Lower lobe of right lung (tissue), 2 donors: ENCODE measurements around the gene MEIOSIN. TPM values are rescaled to one million over a fixed set of nuclear protein-coding genes. Genes with fewer than 3 reads are reported as not detected.
"Not testable (repeated sequence)": the region's sequence is repeated elsewhere in the genome, so short reads cannot be mapped to it uniquely, and the experiment has no call there.

ENCODE experiments used
- ATAC-seq, 2 donors: fragments of 200-7000 bp; cut with Tn5 transposase; one replicate each; pipeline ENCODE4 v1.9.1; 2020 to 2022; ENCODE audit warnings: mild to moderate bottlenecking in 2 of 2, moderate library complexity in 2 of 2
- DNase-seq: peaks from one replicate; pipeline ENCODE4 v3.0.0-alpha.2; 2020
- H3K27ac ChIP-seq: fragments of 200-600 bp; one replicate; pipeline ENCODE4 v1.8.0; 2022
- H3K27me3 ChIP-seq: fragments of 200-600 bp; one replicate; pipeline ENCODE4 v1.8.0; 2022; ENCODE audit warnings: low read depth
- H3K36me3 ChIP-seq: fragments of 200-600 bp; one replicate; pipeline ENCODE4 v1.8.0; 2022; ENCODE audit warnings: mild to moderate bottlenecking
- H3K4me1 ChIP-seq: fragments of 200-600 bp; one replicate; pipeline ENCODE4 v1.8.0; 2022
- H3K4me3 ChIP-seq: fragments of 200-600 bp; one replicate; pipeline ENCODE4 v1.8.0; 2022; ENCODE audit warnings: mild to moderate bottlenecking
- H3K9me3 ChIP-seq: fragments of 200-600 bp; one replicate; pipeline ENCODE4 v1.8.0; 2022
- intact Hi-C: fragments of 100-400 bp; cut with DNase I; formaldehyde crosslinking; loops from one replicate; pipeline ENCODE4 v1.11.0; 2022
- total RNA-seq: library from RNA; stranded (reverse); fragmentation: NEBNext Ultra II Directional; extraction: Animal tissue kit (Norgen Biotek cat#: 25700); gene quantifications from one replicate; pipeline ENCODE4 v1.2.1, GENCODE V29; 2021
- TF ChIP-seq, protein P1 (sequence below): fragments of 200-600 bp; IDR thresholded peaks from one replicate; pipeline ENCODE4 v1.8.0; 2022; ENCODE audit warnings: antibody characterized with exemption, mild to moderate bottlenecking
- donor health status: DM: no; HTN: yes; CAD: no; lungs with severe emphysema.

MEIOSIN gene
- total RNA-seq, 1 donor from 2014 or later, result not detected

GRCh38 chr19:45793876-45794275 lies 60.6 kb downstream of the MEIOSIN start:
- peaks cover 25% of the 10 kb centered on the region for H3K4me1 ChIP-seq
- no peaks in the 10 kb centered on the region for H3K9me3 ChIP-seq
- no peak overlapping the region for H3K27ac ChIP-seq
- peaks cover 5% of the 10 kb centered on the region for H3K27me3 ChIP-seq
- DNase-seq (no peak), ATAC-seq (no peak)
- intact Hi-C loops, result no loop called here
- peaks cover 19% of the 10 kb centered on the region for H3K36me3 ChIP-seq
- TF ChIP-seq, protein P1, sequence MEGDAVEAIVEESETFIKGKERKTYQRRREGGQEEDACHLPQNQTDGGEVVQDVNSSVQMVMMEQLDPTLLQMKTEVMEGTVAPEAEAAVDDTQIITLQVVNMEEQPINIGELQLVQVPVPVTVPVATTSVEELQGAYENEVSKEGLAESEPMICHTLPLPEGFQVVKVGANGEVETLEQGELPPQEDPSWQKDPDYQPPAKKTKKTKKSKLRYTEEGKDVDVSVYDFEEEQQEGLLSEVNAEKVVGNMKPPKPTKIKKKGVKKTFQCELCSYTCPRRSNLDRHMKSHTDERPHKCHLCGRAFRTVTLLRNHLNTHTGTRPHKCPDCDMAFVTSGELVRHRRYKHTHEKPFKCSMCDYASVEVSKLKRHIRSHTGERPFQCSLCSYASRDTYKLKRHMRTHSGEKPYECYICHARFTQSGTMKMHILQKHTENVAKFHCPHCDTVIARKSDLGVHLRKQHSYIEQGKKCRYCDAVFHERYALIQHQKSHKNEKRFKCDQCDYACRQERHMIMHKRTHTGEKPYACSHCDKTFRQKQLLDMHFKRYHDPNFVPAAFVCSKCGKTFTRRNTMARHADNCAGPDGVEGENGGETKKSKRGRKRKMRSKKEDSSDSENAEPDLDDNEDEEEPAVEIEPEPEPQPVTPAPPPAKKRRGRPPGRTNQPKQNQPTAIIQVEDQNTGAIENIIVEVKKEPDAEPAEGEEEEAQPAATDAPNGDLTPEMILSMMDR, result no peak
- no peak overlapping the region for H3K4me3 ChIP-seq

DNA sequence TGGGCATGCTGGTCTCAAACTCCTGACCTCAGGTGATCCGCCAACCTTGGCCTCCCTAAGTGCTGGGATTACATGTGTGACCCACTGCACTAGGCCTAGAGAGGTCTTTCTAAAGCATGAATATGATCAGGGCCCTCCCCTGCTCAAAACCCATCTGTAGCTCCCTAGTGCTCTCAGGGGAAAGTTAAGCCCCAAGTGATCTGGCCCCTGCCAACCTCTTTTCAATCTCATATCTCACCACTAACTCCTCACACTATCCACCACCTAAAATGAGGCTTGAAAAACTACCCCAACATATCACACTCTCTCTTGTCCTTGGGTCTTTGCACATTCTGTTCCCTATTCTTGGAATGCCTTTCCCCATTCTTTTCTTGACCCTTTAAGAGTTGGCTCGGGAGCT lies 61.4 kb downstream of the MEIOSIN start:
- intact Hi-C loops, result no loop called here
- Histone ChIP-seq H3K36me3 (peaks cover 12% of the 10 kb centered on the region), H3K27me3 (peaks cover 5% of the 10 kb centered on the region), H3K27ac (no peak overlapping the region), H3K9me3 (no peaks in the 10 kb centered on the region), H3K4me3 (no peak overlapping the region), H3K4me1 (peaks cover 31% of the 10 kb centered on the region)
- DNase-seq (no peak), ATAC-seq (no peak)
- TF ChIP-seq, protein P1, result no peak

GRCh38 chr19:45798995-45799517 lies 65.8 kb downstream of the MEIOSIN start:
- ATAC-seq (peak; percentile 82 to 89), DNase-seq (peak; percentile 67)
- H3K9me3 ChIP-seq, result no peaks in the 10 kb centered on the region
- H3K27ac ChIP-seq, result no peak overlapping the region
- peaks cover 5% of the 10 kb centered on the region for H3K27me3 ChIP-seq
- intact Hi-C loops, result no loop called here
- no peaks in the 10 kb centered on the region for H3K36me3 ChIP-seq
- H3K4me3 ChIP-seq, result no peak overlapping the region
- TF ChIP-seq, protein P1, result peak; percentile 95
- peaks cover 9% of the 10 kb centered on the region for H3K4me1 ChIP-seq

- DNase-seq, H3K9me3 ChIP-seq, intact Hi-C loops, H3K36me3 ChIP-seq, H3K4me1 ChIP-seq, H3K27ac ChIP-seq, H3K4me3 ChIP-seq, H3K27me3 ChIP-seq: not testable (repeated sequence)
- peak in 1 of 2 donors; percentile 4 for ATAC-seq
These were observed 66.3 kb downstream of the MEIOSIN start for GRCh38 chr19:45799541-45799940.

DNA sequence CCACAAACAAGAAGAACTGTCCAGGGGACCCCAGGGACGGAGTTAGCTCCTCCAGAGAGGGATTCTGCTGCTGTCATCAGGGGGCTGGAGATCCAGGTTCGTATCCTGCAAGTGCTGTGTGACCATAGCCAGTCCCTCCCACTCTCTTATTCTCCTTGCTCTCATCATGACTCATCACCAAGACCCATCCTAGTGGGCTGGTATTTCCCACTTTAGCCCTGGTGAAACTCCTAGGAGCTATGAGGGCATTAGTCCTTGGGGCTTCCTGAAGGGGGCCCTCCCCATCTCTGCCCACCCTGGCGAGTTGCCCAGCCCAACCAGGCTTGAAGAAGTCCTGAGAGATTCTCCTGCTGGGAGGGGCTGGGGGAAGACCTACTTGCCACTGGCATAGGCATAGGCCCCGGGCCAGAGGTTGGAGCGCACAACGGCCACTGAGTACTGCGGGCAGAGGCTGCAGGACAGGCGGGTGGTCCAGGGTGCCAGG lies 66.9 kb downstream of the MEIOSIN start:
- Histone ChIP-seq H3K4me3 (no peak overlapping the region), H3K4me1 (peaks cover 9% of the 10 kb centered on the region), H3K9me3 (no peaks in the 10 kb centered on the region), H3K27ac (no peak overlapping the region), H3K27me3 (peaks cover 5% of the 10 kb centered on the region), H3K36me3 (no peaks in the 10 kb centered on the region)
- intact Hi-C loops, result no loop called here
- TF ChIP-seq, protein P1, result no peak
- peak in 1 of 2 donors; percentile 12 for ATAC-seq
- DNase-seq, result no peak

DNA sequence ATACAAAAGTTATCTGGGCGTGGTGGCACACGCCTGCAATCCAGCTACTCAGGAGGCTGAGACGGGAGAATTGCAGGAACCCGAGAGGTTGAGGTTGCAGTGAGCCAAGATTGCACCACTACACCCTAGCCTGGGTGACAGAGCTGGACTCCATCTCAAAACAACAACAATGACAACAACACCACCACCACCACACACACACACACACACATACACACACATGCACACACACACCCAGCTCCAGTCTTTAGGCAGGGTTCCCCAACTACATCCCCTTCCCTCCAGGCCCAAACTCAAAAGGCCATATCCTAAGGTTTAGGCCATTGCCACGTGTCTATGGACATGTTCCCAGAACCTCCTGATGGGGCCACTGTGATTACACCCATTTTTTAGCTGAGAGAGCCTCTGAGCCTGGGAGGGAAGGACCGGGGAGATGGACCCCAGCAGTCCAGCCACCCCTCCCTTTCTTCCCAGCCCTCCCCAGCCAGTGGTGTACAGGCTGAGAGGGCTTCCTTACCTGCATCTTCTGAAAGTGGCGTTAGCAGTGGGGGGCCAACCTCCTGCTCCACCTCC lies 68.5 kb downstream of the MEIOSIN start:
- H3K9me3 ChIP-seq, result no peaks in the 10 kb centered on the region
- no peak overlapping the region for H3K4me3 ChIP-seq
- intact Hi-C loops, result no loop called here
- no peak for DNase-seq
- no peaks in the 10 kb centered on the region for H3K36me3 ChIP-seq
- no peak for ATAC-seq
- H3K4me1 ChIP-seq, result peaks cover 9% of the 10 kb centered on the region
- peaks cover 4% of the 10 kb centered on the region for H3K27me3 ChIP-seq
- no peak overlapping the region for H3K27ac ChIP-seq
- TF ChIP-seq, protein P1, result no peak
